Measurements from ENCODE around the gene PLEKHF1.

PLEKHF1 gene

DNA sequence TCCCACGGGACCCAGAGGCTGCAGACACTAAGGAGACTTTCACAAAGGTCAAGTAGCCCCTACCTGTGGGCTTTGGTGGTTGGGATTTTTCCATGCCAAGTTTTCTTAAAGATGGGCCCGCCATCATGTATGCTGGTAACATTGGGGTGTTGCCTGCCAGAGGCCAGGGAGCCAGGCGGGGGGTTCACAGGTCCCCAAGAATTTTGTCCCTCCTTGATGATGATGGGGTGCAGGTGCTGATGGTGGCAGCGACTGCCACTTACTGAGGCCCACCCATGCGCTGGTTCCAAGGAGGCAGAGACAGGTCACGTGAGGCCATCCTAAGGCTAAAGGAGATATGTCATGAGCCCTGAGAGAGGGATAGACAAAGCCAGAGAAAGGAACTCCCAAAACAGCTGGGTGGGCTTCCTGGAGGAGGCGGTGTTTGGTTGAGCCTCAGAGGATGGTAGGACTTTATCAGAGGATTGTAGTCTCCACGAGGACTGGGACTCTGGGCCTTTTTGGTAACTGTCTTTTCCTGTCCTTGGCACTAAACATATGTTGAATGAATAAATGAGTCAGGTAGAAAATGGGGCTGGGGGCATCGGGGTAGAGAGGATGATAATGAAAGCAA, 14.4 kb downstream of the PLEKHF1 start:
- Histone ChIP-seq H3K9ac (ENCODE audit: low read length) (no peak overlapping the region), H3K4me3 (ENCODE audit: low read length) (no peak overlapping the region), H3K36me3 (ENCODE audit: control insufficient read depth, insufficient read depth, low read length) (peaks cover 5% of the 10 kb centered on the region), H3K27ac (ENCODE audit: low read depth, low read length) (no peak overlapping the region), H3K27me3 (ENCODE audit: control insufficient read depth, insufficient read depth, low read length) (no peaks in the 10 kb centered on the region), H3K4me1 (ENCODE audit: control insufficient read depth, insufficient read depth, low read length) (no peaks in the 10 kb centered on the region)

- Histone ChIP-seq H3K36me3 (ENCODE audit: control insufficient read depth, insufficient read depth, low read length) (no peaks in the 10 kb centered on the region), H3K9ac (ENCODE audit: low read length) (no peak overlapping the region), H3K27me3 (ENCODE audit: control insufficient read depth, insufficient read depth, low read length) (no peaks in the 10 kb centered on the region), H3K4me3 (ENCODE audit: low read length) (no peak overlapping the region), H3K4me1 (ENCODE audit: control insufficient read depth, insufficient read depth, low read length) (no peaks in the 10 kb centered on the region), H3K27ac (ENCODE audit: low read depth, low read length) (no peak overlapping the region)
Measured at GRCh38 chr19:29680447-29680846, 15.2 kb downstream of the PLEKHF1 start.

- Histone ChIP-seq H3K4me1 (ENCODE audit: control insufficient read depth, insufficient read depth, low read length) (no peaks in the 10 kb centered on the region), H3K27ac (ENCODE audit: low read depth, low read length) (no peak overlapping the region), H3K36me3 (ENCODE audit: control insufficient read depth, insufficient read depth, low read length) (no peaks in the 10 kb centered on the region), H3K4me3 (ENCODE audit: low read length) (no peak overlapping the region), H3K27me3 (ENCODE audit: control insufficient read depth, insufficient read depth, low read length) (no peaks in the 10 kb centered on the region), H3K9ac (ENCODE audit: low read length) (no peak overlapping the region)
Measured at GRCh38 chr19:29680937-29681336, 15.7 kb downstream of the PLEKHF1 start.

DNA sequence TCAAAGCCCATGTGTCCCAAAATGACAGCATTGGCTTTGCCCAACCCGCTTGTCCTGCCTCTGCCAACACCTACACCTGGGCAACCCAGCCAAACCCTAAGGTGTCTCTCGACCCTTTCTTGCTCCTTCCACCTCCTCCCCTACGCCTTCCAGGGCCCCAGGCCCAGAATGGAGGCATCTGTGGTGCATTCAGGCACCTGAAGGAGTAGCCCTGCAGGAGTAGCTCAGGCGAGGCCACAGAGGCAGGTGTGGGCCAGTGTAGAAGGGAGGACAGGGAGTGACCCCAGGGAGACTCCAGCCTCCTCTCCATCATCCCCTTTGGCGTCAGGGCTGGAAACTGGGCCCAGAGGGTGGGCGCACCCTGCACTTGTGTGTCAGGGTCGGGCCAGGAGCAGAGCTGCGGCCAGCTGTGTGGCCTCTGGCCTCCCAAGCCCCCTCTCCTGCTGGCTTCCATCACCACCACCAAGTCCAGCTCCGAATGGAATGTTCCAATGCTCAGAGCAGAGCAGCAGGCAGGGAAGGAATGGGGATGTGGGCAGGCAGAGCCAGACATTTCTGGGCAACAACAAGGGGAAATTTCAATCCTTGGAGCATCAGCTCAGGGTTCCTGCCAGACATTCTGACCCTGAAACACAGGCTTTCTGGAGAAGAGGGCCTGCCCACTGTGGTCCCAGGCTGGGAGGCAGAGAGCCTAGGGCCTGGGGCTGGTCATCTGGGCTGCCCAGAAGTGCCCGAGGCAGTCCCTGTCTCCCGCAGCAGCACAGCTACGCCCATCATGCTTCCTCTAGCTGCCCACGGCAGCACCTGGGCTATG, 16.4 kb downstream of the PLEKHF1 start:
- Histone ChIP-seq H3K27ac (ENCODE audit: low read depth, low read length) (no peak overlapping the region), H3K9ac (ENCODE audit: low read length) (no peak overlapping the region)

DNA sequence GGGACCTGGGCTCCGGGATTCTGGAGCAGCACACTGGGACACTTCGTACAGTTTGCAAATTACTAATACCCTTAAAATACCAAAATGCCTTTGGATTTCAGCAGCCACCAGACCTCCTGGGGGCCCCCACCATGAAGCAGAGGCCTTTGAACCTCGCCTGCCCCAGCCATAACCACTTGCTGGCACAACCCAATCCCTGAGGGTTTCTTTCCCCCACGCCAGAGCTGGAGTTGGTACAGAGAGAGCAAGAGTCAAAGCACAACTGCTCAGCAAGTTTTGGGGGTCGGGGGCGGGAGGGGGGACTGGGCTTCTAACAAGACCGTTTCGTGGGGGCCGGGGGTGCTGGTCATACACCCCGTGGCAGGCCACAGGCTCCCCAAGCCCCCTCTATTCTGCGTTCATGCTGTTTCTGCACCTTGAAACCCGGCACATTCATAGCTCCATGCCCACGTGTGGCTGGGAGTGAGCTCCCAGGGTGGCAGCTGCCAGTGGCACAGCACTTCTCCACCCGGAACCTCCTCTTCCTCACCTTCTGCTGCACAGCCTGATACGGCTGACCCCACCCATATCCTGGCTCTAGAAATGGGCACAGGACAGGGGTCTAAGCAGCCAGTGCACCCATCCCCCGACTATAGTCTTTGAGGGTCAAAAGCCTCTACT, 17.1 kb downstream of the PLEKHF1 start:
- Histone ChIP-seq H3K4me1 (ENCODE audit: control insufficient read depth, insufficient read depth, low read length) (no peaks in the 10 kb centered on the region), H3K9ac (ENCODE audit: low read length) (no peak overlapping the region), H3K27me3 (ENCODE audit: control insufficient read depth, insufficient read depth, low read length) (no peaks in the 10 kb centered on the region), H3K27ac (ENCODE audit: low read depth, low read length) (no peak overlapping the region), H3K4me3 (ENCODE audit: low read length) (no peak overlapping the region), H3K36me3 (ENCODE audit: control insufficient read depth, insufficient read depth, low read length) (no peaks in the 10 kb centered on the region)

More for the DNA sequence above, 16.4 kb downstream of the PLEKHF1 start:
- no peak overlapping the region for H3K4me3 ChIP-seq (ENCODE audit: low read length)
- no peaks in the 10 kb centered on the region for H3K4me1 ChIP-seq (ENCODE audit: control insufficient read depth, insufficient read depth, low read length)
- H3K36me3 ChIP-seq (ENCODE audit: control insufficient read depth, insufficient read depth, low read length), result no peaks in the 10 kb centered on the region
- no peaks in the 10 kb centered on the region for H3K27me3 ChIP-seq (ENCODE audit: control insufficient read depth, insufficient read depth, low read length)

DNA sequence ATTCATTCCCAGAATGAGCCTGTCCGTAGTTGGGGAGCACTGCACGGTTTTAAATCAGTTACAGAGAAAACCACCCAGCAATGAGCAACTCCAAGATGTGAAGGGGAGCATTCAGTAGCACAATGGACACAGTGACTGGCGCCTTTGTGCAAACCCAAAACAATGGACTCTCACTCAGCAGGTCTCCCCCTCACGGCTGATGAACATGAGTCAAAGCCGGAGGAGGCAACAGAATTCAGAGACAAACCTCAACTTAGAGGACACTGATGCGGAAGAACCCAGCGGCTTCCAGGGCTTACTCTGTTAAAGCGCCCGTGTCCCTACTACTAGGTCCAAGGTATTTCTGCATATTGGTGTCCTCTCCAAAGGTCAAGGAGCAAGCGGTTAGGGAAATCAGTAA, 17.7 kb downstream of the PLEKHF1 start:
- Histone ChIP-seq H3K36me3 (ENCODE audit: control insufficient read depth, insufficient read depth, low read length) (no peaks in the 10 kb centered on the region), H3K9ac (ENCODE audit: low read length) (no peak overlapping the region), H3K4me3 (ENCODE audit: low read length) (no peak overlapping the region), H3K27ac (ENCODE audit: low read depth, low read length) (no peak overlapping the region), H3K27me3 (ENCODE audit: control insufficient read depth, insufficient read depth, low read length) (no peaks in the 10 kb centered on the region), H3K4me1 (ENCODE audit: control insufficient read depth, insufficient read depth, low read length) (no peaks in the 10 kb centered on the region)

GRCh38 chr19:29685326-29685725, 20.1 kb downstream of the PLEKHF1 start:
- H3K27me3 ChIP-seq (ENCODE audit: control insufficient read depth, insufficient read depth, low read length), result no peaks in the 10 kb centered on the region
- no peak overlapping the region for H3K4me3 ChIP-seq (ENCODE audit: low read length)
- H3K4me1 ChIP-seq (ENCODE audit: control insufficient read depth, insufficient read depth, low read length), result no peaks in the 10 kb centered on the region
- no peak overlapping the region for H3K9ac ChIP-seq (ENCODE audit: low read length)
- no peaks in the 10 kb centered on the region for H3K36me3 ChIP-seq (ENCODE audit: control insufficient read depth, insufficient read depth, low read length)
- H3K27ac ChIP-seq (ENCODE audit: low read depth, low read length), result no peak overlapping the region

- no peaks in the 10 kb centered on the region for H3K36me3 ChIP-seq (ENCODE audit: control insufficient read depth, insufficient read depth, low read length)
- no peaks in the 10 kb centered on the region for H3K4me1 ChIP-seq (ENCODE audit: control insufficient read depth, insufficient read depth, low read length)
- H3K9ac ChIP-seq (ENCODE audit: low read length), result no peak overlapping the region
- H3K27ac ChIP-seq (ENCODE audit: low read depth, low read length), result no peak overlapping the region
- H3K27me3 ChIP-seq (ENCODE audit: control insufficient read depth, insufficient read depth, low read length), result no peaks in the 10 kb centered on the region
- H3K4me3 ChIP-seq (ENCODE audit: low read length), result no peak overlapping the region
Measured at GRCh38 chr19:29686285-29686805, 21.1 kb downstream of the PLEKHF1 start.

DNA sequence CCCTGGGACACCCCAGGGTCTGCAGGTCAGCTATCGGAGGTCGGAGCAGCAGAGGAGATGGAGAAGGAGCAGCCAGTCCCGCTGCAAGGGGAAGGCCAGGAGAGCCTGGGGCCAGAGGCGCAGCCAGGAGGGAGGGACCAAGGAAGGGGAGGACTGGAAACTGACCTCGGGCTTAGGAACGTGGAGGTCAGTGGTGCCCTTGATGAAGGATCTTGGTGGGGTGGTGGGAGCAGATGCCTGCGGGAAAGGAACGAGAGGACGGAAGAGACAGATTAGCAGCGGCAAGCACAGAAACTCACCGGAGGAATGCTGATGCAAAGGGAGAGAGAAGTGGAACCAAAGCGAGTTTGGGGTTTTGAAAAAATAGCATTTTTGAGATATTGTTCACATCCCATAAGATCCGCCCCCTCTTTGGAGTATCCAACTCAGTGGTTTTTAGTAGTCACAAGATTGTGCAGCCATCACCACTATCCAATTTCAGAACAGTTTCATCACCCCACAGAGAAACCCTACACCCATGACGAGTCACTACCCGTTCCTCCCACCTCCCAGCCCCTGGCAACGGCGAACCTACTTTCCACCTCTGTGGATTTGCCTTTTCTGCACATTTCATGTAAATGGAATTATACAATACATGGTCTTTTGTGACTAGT, 22.1 kb downstream of the PLEKHF1 start:
- Histone ChIP-seq H3K27ac (ENCODE audit: low read depth, low read length) (no peak overlapping the region), H3K36me3 (ENCODE audit: control insufficient read depth, insufficient read depth, low read length) (no peaks in the 10 kb centered on the region), H3K9ac (ENCODE audit: low read length) (no peak overlapping the region), H3K4me3 (ENCODE audit: low read length) (no peak overlapping the region), H3K27me3 (ENCODE audit: control insufficient read depth, insufficient read depth, low read length) (no peaks in the 10 kb centered on the region), H3K4me1 (ENCODE audit: control insufficient read depth, insufficient read depth, low read length) (no peaks in the 10 kb centered on the region)

DNA sequence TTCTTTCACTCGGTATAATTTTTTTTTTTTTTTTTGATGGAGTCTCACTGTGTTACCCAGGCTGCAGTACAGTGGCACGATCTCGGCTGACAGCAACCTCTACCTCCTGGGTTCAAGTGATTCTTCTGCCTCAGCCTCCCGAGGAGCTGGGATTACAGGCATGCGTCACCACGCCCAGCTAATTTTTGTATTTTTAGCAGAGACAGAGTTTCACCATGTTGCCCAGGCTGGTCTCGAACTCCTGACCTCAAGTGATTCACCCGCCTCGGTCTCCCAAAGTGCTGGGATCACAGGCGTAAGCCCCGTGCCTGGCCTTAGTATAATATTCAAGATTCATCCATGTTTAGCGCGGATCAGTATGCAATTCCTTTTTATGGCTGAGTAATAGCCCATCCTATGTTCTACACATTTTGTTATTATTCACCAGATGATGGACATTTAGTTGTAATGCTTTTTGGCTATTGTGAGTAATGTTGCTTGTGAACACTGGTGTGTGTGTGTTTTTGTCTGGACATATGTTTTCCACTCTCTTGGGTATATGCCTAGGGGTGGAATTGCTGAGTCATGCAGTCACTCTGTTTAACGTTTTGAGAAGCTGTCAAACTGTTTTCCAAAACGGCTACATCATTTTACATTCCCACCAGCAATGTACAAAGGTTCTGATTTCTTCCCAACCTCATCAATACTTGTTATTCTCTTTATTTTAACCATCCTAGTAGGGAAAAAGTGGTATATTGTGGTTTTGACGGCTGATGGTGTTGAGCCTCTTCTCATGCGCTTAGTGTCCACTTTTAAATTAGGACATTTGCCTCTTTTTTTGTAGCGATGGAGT, 22.9 kb downstream of the PLEKHF1 start:
- H3K27ac ChIP-seq (ENCODE audit: low read depth, low read length), result no peak overlapping the region
- no peak overlapping the region for H3K9ac ChIP-seq (ENCODE audit: low read length)
- H3K4me1 ChIP-seq (ENCODE audit: control insufficient read depth, insufficient read depth, low read length), result no peaks in the 10 kb centered on the region
- no peak overlapping the region for H3K4me3 ChIP-seq (ENCODE audit: low read length)
- H3K27me3 ChIP-seq (ENCODE audit: control insufficient read depth, insufficient read depth, low read length), result no peaks in the 10 kb centered on the region
- H3K36me3 ChIP-seq (ENCODE audit: control insufficient read depth, insufficient read depth, low read length), result no peaks in the 10 kb centered on the region

GRCh38 chr19:29690842-29691241, 25.6 kb downstream of the PLEKHF1 start:
- H3K27me3 ChIP-seq (ENCODE audit: control insufficient read depth, insufficient read depth, low read length), result no peaks in the 10 kb centered on the region
- no peak overlapping the region for H3K27ac ChIP-seq (ENCODE audit: low read depth, low read length)
- H3K4me3 ChIP-seq (ENCODE audit: low read length), result no peak overlapping the region
- H3K36me3 ChIP-seq (ENCODE audit: control insufficient read depth, insufficient read depth, low read length), result no peaks in the 10 kb centered on the region
- H3K9ac ChIP-seq (ENCODE audit: low read length), result no peak overlapping the region
- no peaks in the 10 kb centered on the region for H3K4me1 ChIP-seq (ENCODE audit: control insufficient read depth, insufficient read depth, low read length)
